GM21423 (cell line): ENCODE data around the gene ADD3.

Source experiments
- ATAC-seq: cut with Tn5 transposase; IDR thresholded peaks from one replicate; pipeline ENCODE4 v1.9.1; 2021; ENCODE audit warnings: mild to moderate bottlenecking, moderate library complexity; ENCODE audit not compliant: unreplicated experiment

Gene ADD3

GRCh38 chr10:110058212-110058611 is 50.4 kb downstream of the ADD3 start:
- ATAC-seq: peak; percentile 53

- ATAC-seq: no peak
Observed at GRCh38 chr10:110059925-110060324, 52.1 kb downstream of the ADD3 start.

GRCh38 chr10:110061687-110062086 is 53.9 kb downstream of the ADD3 start:
- no peak for ATAC-seq

GRCh38 chr10:110065269-110065668 is 57.5 kb downstream of the ADD3 start:
- ATAC-seq: no peak

- peak; percentile 48 for ATAC-seq
Observed at GRCh38 chr10:110067960-110068770, 60.4 kb downstream of the ADD3 start.

GRCh38 chr10:110068780-110069179 is 61.0 kb downstream of the ADD3 start:
- no peak for ATAC-seq

- peak; percentile 54 for ATAC-seq
Observed at GRCh38 chr10:110069502-110069982, 61.8 kb downstream of the ADD3 start.

GRCh38 chr10:110073896-110074295 is 66.1 kb downstream of the ADD3 start:
- no peak for ATAC-seq

GRCh38 chr10:110074298-110074697 is 66.5 kb downstream of the ADD3 start:
- ATAC-seq: no peak

GRCh38 chr10:110074758-110075671 is 67.2 kb downstream of the ADD3 start:
- ATAC-seq: no peak

GRCh38 chr10:110075686-110076085 is 67.9 kb downstream of the ADD3 start:
- no peak for ATAC-seq

GRCh38 chr10:110076559-110077318 is 69.0 kb downstream of the ADD3 start:
- peak; percentile 72 for ATAC-seq

- ATAC-seq: no peak
Observed at GRCh38 chr10:110077436-110078130, 69.8 kb downstream of the ADD3 start.

GRCh38 chr10:110078317-110078716 is 70.5 kb downstream of the ADD3 start:
- no peak for ATAC-seq

- ATAC-seq: no peak
Observed at GRCh38 chr10:110081911-110082310, 74.1 kb downstream of the ADD3 start.

- ATAC-seq: no peak
Observed at GRCh38 chr10:110083884-110084283, 76.1 kb downstream of the ADD3 start.

- ATAC-seq: no peak
Observed at GRCh38 chr10:110087682-110088081, 79.9 kb downstream of the ADD3 start.

GRCh38 chr10:110088367-110089104 is 80.8 kb downstream of the ADD3 start:
- no peak for ATAC-seq

GRCh38 chr10:110091830-110092229 is 84.0 kb downstream of the ADD3 start:
- ATAC-seq: no peak

GRCh38 chr10:110093722-110094121 is 85.9 kb downstream of the ADD3 start:
- no peak for ATAC-seq
